SKM-1 treated with dmso at 0.1 percent for 144 hours (cell line): ENCODE data around the gene CDCP2.
A peak's percentile ranks its signal among the peaks of the same experiment; 100 is the strongest.
"Not testable (repeated sequence)": the region's sequence is repeated elsewhere in the genome, so short reads cannot be mapped to it uniquely, and the experiment has no call there.

Source experiments
- DNase-seq: peaks from one replicate; lab custom pipeline; 2025; ENCODE audit not compliant: unreplicated experiment; lab: John Stamatoyannopoulos, UW

Gene CDCP2

GRCh38 chr1:54117815-54118563 lies 34.8 kb downstream of the CDCP2 start:
- no peak for DNase-seq

- no peak for DNase-seq
Observed at GRCh38 chr1:54115520-54115919, 37.3 kb downstream of the CDCP2 start.

DNA sequence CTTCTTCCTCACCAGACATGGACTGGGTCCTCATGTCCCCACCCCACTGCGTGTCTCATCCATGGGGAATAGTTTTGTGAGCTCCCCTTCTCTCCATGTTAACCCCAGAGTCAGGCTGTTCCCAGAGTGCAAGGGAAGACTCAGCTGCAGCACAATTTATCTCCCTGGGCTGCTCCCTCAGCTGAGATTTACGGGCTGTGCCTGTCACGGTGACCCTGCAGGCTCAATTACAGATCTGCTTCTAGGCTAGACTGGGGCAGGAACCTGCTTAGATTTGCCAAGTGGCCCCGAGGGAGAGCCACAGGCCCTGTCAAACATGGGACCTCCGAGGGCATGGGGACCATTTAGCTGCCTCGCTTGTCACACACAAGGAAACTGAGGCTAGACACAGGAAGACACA lies 37.8 kb downstream of the CDCP2 start:
- no peak for DNase-seq

DNA sequence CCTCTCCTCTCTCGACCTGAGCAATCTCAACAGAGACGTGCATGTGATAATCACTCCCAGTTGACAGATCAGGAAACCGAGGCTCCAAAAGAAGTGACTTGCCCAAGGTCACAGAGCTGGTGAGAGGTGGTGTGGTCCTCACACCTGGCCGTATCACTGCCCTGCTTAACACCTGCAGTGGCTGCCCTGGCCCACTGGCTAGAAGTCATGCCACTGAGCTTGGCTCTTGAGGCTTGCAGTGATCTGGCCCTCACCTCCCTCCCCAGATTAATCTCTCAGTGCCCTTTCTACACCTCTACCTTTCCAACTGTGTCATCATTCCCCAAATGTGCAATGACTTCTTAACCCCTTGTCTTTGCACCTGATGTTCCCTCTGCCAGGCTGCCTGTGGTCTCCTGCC lies 38.8 kb downstream of the CDCP2 start:
- no peak for DNase-seq

GRCh38 chr1:54112705-54113368 lies 40.0 kb downstream of the CDCP2 start:
- DNase-seq: no peak

GRCh38 chr1:54112027-54112426 lies 40.8 kb downstream of the CDCP2 start:
- no peak for DNase-seq

GRCh38 chr1:54111624-54112023 lies 41.2 kb downstream of the CDCP2 start:
- DNase-seq: no peak

DNA sequence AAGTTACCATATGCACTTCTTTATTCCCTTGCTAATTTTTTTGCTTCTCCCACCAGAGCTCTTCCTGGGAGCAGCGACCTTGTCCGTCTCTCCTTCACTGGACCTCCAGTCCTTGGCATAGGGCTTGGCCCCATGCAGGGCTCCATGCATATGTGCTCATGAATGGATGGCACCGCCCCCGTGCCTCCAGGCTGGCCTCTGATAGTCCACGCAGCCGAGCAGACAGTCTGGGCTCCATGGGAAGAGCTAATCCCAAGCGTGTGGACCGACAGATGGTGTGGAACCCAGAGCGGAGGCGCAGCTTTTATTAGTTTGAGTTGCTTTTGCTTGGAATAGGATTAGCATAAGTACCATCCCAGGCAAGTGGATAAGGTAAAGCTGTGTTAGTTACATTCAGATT lies 41.8 kb downstream of the CDCP2 start:
- DNase-seq: no peak

GRCh38 chr1:54109129-54110090 lies 43.4 kb downstream of the CDCP2 start:
- DNase-seq: no peak

DNA sequence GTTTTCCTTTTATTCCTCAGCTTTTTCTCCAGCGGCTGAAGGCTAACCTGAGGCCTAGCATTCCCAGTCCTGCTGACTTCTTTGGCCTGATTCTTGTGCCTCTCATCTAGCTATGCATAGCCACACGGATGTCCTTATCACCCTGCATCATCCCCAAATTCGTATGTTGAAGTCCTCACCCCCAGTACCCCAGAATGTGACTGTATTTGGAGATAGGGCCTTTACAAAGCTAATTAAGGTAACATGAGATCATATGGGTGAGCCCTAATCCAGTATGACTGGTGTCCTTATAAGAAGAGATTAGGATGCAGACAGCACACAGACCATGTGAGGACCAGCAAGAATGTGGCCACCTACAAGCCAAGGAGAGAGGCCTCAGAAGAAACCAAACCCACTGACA lies 44.6 kb downstream of the CDCP2 start:
- DNase-seq: no peak

GRCh38 chr1:54107131-54107530 lies 45.7 kb downstream of the CDCP2 start:
- no peak for DNase-seq

DNA sequence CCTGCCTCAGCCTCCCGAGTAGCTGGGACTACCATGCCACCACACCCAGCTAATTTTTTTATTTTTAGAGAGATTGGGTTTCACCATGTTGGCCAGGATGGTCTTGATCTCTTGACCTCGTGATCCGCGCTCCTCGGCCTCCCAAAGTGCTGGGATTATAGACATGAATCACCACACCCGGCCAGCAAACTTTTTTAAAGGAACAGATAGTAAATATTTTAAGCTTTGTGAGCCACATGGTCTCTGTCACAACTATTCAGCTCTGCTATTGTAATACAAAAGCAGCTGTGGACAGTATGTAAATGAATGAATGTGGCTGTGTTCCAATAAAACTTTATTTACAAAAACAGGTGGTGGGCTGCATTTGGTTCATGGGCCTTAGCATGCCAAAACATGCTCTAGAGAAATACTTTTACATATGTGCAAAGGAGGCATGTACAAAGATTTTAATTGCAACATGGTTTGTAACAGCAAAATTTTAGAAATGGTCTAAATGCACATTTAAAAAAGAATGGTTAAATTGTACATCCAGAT lies 47.0 kb downstream of the CDCP2 start:
- no peak for DNase-seq

GRCh38 chr1:54105080-54105479 lies 47.7 kb downstream of the CDCP2 start:
- no peak for DNase-seq

DNA sequence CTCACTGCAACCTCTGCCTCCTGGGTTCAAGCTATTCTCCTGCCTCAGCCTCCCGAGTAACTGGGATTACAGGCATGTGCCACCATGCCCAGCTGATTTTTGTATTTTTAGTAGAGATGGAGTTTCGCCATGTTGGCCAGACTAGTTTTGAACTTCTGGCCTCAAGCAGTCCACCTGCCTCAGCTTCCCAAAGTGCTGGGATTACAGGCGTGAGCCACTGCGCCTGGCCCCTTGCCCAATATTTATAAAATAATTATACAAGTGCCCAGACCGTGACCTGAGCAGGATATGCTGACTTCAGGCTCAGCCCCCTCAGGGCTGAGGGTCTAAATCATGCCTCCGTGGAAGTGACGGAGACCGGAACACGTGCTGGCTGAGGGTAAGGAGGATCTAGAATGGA lies 48.2 kb downstream of the CDCP2 start:
- DNase-seq: not testable (repeated sequence)

GRCh38 chr1:54103414-54103813 lies 49.4 kb downstream of the CDCP2 start:
- DNase-seq: no peak

DNA sequence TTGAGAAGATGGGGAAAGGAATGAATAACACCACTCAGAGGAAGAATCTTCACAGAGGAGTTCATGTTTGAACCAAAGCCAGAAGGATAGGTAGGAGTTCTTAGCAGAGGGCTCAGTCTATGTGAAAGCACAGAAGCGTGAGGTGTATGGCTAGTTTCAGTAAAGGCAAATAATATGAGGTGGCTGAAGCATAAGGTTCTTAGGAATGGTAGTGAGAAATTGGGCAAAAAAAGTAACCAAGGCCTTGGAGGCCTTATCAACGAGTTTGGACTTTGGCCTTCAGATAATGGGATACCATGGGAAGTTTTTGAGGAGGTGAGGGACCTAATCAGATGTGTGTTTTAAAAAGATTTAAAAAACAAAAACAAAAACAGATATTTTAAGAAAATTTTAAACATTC lies 52.3 kb downstream of the CDCP2 start:
- no peak for DNase-seq

GRCh38 chr1:54099061-54099610 lies 53.7 kb downstream of the CDCP2 start:
- DNase-seq: no peak

DNA sequence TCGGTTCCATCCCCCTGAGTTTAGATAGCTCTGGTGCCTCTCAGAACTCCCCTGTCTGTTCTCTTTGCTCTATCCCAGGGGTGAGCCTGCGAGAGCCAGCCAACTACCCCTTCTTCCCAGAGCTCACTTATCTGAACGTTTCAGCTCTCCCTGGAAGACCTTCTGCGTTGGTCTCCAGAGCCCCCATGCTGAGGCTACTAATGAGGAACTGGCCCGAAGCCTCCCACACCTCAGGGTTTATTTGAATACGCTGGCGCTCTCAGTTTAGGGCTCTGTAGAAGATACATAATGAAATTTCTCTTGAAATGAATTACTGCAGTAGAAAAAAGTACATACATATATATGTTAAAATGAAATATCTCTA lies 55.9 kb downstream of the CDCP2 start:
- DNase-seq: no peak

GRCh38 chr1:54096227-54096876 lies 56.4 kb downstream of the CDCP2 start:
- no peak for DNase-seq

DNA sequence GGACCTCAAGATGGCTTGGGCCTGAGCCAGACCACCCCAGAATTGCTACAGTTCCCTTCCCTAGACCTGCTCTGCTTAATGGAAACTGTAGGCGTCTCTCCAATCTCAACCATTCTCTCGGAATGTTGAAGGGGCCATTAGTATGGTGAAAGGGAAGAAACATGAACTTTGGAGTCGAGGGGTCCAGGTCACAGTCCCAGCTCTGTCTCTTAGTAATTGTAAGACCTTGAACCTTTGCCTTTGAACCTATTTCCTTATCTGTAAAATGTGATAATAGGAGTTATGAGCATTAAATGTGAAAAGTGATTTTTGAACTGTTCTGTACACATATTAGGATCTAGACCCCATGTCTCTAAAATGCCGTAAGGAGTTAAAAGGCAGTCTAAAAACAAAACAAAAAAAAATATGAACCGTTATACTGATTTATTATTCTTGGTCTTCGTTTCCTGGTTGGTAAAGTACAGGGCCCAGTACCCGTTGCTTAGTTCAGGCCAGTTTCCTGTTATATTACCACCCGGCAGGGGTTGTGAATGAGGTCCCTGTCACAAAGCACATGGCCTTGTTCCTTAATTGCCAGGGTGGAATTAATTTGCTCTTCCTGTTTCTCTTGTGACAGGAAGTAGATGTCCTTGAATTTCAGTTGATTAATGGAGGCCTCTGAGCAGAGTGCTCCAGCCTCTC lies 57.1 kb downstream of the CDCP2 start:
- DNase-seq: peak; percentile 87
